Middle frontal gyrus (tissue), 1 donor: ENCODE results near the gene TTLL6.
"Not testable (repeated sequence)": the region's sequence is repeated elsewhere in the genome, so short reads cannot be mapped to it uniquely, and the experiment has no call there.

ENCODE experiments used
- DNase-seq: peaks from one replicate; pipeline ENCODE4 v3.0.0-alpha.2; 2015; ENCODE audit warnings: low spot score; ENCODE audit errors: extremely low spot score

TTLL6 gene

DNA sequence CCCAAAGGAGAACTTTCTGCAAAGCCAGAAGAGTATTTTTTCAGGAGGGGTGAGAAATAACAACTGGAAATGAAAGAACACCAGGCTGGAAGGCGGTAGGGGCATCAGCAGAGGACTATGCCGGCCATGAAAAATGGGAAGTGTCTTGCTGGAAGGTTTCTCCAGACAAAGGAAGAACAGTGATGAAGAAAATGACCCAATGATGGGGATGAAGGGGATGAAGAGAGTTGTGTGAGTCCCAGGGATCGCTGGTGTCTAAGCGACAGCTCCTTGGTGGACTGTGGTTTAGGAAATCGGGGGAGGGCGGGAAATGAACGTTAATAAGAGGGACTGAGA, 623 bp downstream of the TTLL6 start:
- no peak for DNase-seq

DNA sequence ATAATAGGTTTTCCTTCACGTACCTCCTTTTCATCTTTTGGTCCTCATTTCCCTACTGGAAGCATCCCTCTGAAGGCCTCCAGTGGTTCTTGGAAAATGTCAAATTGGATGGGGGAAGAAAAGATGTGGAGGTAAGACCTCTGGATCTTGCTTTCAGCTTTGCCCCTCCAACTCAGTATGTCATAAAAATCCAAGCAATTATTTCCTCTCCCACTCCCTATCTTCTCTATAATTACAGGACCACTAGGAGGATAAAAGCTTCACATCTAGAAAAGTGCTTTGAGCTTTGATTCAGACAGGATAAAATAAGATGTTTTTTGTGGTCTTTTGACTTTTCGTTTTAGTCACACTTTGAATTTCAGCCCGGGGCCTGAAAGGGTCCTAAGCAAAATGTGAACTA, 1.7 kb downstream of the TTLL6 start:
- no peak for DNase-seq

DNA sequence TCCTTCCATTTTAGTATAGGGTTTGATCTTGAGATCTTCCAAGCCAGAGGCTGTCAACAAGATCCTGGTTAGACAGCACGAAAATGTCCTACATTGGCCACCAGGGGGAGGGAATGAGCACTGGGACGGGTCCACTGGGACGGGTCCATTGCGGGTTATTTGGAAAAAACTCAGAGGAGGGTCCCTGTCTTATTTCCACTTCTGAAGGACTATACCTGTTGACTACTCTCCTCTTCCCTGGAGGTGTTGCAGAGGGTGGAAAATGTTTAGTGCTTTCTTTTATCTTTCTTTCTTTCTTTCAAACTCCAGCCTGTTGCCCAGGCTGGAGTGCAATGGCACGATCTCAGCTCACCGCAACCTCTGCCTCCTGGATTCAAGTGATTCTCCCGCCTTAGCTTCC, 2.5 kb downstream of the TTLL6 start:
- DNase-seq: no peak

DNA sequence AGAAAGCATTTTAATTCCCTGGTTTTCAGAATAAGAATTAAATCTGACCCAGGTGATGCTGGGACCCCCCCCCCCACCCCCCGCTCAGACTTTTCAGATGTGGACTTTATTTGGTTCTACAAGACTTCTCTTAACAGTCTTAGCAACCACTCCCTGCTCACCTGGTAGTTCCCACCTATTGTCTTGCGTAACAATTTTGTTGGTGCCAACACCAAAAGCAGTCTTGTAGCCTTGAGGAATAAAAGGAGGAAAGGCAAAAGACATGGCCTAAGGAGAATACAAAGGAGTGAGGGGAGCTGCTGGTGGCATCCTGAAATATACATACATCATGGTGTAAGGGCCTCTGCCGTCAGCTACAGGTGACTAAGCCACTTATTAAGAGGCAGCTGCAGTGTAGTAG, 5.0 kb downstream of the TTLL6 start:
- DNase-seq: no peak

DNA sequence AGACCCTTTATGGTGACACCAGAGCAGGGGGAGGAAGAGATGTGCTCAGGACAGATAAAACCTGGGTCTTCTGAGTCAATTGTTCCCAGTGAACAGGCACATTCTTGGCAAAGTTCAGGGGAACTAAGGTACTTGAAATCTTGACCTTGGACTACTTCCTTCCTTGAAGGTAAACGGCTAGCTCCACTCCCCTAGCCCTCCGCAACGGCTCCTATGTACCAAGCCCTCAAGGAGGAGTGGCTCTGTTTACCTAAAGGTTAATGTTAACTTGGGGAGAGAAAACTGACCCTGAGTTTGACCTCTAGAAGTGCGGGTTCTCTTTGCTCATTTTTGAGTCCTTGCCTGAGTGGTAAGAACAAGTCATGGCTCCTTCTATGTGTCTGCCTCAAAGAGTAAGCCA, 7.8 kb downstream of the TTLL6 start:
- DNase-seq: no peak

DNA sequence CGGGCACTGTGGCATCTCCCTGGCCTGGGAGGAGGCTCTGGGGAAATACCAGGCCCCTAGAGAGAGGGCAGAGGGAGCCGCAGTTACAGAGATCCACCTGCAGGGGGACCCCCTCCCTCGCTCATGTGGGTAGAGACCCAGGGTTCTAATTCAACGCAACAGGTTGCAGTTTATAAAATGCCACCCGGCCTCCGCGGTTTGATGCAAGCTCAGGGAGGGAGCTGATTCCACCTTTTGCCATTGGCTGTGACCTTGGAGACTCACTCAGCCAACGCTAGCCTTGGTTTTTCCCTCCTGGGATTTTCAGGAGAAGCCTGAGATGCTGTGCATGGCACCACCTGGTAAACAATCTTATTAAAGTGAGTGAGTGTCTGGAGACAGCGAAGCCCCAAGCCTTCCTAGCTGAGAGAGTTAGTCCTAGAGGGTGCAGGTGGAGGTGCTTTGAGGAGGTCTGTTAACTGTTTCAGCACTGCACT, 12.1 kb downstream of the TTLL6 start:
- DNase-seq: no peak

DNA sequence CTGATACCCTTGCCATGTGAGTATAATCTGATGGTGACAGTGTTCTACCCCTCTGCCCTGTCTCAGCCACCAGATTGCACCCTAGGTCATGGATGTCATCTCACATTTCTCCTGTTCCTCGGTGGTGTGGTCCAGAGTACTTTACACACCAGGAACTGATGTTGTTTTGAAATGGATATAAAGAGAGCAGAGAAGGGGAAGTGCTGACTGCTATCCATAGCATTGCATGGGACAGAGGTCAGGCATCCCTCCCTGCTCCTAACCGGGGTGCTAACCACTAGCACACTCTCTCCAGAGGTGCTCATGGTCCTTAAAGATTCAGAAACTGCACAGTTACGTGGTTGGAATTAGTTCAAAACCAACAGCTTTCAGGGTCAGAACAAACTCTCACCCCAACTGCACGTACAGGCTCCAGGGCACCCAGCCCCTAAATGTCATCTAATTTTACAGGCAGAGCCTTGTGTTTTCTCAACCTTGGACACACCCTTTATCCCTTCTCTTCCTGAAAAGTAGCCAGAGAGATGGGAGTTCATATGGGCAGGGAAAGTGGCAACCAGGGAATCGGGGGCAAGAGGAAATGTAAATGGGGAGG, 16.3 kb downstream of the TTLL6 start:
- DNase-seq: no peak

DNA sequence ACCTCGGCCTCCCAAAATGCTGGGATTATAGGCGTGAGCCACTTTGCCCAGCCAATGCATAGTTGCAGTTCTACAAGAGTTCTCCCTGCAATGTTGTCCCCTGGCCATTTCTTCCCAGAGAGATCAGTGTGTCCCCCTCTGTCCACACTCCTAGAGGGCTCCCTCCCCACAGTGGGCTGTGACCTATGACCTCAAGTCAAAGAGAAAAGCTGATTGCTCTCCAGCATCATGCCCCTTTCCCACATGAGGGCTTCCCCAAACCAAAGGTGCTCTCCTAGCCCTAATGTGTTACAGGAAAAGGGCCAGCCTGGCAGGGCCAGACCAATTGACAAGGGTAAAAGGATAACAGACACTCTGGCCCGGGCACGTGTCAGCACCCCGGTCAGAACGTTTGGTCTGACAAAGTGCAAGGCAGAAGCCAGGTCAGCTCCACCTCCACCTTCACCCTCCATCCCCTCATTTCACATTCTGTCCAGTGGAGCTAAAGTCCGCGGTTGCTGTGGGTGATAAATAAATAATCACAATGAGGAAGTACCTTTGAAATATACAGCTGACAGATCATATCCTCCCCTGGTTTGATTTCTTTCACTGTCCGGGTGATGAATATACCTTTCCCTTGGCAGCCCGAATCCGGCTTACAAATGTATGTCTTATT, 17.8 kb downstream of the TTLL6 start:
- no peak for DNase-seq

DNA sequence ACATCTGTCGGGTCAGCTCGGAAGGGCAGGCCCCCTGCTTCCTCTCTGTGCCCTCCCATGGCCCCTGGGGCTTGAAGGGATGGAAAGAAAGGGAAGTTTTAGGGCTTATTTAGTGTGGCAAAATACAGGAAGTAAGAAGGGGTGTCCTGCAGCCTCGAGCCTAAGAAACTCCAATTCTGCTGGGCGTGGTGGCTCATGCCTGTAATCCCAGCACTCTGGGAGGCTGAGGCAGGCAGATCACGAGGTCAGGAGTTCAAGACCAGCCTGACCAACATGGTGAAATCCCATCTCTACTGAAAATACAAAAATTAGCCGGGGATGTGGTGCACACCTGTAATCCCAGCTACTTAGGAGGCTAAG, 20.9 kb downstream of the TTLL6 start:
- DNase-seq: not testable (repeated sequence)

DNA sequence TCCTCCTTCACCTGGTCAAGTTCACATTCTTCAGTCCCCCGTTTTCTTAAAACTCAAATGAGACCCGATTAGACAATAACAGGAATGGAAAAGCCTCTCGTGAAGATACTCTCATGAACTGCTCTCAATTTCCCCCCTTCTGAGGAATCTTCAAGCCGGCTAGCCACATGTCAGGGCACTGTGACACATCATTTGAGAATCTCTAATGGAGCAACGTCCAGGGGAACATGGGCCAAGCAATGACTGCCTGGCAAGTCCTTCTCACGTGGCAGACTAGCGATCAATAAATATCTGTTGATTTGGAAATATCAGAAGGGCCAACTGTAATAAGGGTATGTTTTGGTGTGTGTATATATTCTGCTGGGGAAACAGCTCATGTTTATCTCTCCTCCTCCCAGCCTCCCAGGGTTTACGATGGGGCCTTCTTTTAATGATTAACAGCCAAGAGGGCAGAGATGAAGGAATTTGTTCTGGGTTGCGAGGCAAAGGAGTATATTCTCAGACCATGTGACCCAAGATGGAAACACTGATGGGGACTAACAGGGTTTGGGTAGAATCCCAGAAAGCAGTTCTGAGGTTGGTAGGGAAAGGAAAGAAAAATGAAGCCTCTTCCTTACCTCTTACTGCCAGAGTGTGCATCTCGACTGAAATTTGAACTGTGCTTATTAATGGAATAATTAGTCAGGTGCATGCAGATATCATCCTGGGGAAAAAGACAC, 21.4 kb downstream of the TTLL6 start:
- no peak for DNase-seq

DNA sequence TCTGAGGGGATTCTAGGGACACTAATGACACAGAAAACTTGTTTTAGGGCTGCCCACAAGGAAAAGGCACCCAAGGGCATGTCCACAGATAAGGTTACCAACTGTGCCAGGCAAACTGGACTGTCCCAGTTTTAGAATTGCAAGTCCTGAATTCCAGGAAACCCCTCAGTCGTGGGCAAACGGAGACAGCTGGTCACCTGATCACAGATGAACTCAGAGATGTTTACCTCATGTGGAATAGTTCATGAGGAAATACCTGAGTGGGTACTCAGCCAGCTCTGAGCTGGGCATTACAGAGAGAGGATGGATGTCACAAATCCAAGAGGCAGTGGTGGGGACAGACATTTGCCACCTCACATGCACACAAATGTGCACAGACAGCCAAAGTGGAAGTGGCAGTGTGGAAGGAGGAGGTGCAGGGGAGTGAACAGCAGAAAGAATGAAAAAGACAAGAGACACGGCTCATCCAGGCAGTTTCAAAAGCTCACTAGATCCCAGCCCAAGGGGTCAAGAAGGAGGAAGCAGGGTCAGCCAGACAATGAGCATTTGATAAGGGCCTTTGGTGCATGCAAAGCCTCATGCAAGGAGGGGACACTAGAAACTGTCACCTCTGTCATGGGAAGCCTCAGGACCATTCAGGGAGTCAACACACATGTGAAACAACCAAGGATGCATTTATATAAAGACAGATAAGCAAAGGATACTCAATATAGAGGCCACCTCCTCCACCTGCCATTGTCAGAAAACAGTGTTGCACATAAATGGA, 24.8 kb downstream of the TTLL6 start:
- no peak for DNase-seq

DNA sequence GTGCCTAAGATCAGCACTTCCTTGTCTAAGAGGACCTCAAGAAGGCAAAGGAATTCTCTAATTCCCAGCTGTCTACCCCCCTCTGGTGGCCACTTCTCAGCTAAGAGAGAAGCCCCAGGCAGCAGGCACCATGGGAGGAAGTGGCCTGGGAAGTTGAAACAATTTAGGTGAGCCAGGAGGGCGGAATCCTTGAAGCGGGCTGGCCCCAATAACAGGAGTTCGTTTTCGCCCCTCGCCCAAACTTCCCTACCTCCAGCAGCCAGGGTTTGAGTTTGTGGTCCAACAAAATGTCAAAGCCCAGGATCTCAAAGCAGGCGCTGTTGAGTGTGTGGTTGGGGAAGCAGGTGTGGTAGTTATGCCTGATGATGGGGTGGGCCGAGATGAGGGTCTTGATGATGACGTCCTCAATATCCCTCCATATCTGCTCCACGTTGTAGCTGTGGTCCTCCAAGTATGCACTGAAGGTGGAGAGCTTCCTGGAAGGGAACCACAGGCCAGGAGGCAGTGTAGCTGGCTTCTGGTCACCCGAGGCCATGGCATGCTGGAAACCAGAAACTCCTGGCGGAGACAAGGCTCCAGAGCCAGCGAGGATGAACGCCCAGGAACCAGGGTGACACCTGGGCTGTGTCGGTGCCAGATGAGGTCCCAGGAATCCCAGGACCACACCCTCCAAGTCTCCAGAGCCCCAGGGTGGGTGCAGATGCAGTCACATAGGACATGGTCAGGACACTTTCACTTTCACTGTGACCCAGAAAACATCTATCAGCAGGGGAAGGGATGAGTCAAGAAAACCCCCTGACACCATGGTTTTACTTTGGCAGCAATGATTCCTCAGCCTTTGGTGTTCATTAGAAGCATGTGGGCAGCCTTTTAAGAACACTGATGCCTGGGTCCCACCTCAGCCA, 25.6 kb downstream of the TTLL6 start:
- DNase-seq: peak; percentile 24

DNA sequence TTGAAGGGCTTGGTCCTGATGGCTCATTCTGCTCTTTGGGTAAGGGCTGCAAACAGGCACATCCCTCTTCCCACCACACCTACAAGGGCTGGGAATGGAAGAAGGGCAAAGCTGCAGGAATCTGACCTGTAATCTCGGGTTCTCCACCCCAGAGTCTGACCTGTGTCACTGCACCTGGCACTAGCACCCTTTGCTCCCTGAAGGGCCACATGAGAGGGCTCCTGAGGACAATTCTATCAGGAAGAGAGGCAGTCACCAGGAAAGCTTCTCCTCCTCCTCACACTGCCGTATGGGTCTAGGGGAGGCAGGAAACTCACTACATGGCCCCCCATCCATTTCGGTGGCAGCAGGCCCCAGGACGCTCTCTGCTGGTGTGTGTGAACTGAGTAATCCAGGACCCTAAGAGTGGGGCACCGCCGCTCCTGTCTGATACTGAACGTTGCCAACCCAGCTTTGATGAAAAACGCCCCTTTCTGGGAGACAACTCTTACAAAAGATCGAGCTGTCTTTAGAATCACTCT, 26.4 kb downstream of the TTLL6 start:
- DNase-seq: no peak

DNA sequence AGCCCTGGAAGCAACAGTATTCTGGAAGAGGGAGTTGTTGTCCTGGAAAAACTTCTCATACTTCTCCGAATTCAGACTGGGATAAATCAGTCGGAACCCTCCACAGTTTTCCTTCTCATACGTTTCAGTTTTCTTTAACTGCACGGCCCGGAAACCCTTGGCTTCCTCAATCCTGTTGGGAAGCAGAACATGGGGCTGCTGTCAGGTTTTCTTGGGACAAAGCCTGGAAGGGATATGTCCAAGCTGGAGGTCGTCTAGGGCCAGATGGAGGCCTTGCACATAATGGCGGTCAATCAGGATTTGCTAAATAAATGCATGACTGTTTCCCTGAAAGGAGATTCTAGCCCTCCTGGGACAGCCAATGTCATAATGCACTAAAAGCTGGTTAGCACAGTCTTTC, 29.2 kb downstream of the TTLL6 start:
- no peak for DNase-seq

DNA sequence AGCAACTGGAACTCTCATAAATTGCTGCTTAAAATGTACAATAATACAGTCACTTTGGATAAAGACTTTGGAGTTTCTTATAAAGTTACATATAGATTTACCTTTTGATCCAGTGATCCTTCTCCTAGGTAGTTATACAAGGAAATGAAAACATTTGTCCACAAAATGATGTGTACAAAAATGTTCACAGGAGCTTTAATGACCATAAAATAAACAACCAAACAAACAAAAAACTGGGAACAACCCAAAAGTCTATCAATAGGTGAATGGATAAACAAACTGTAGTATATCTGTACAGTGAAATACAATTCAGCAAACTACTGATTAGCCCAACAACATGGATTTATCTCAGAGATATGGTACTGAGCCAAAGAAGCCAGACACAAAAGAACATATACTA, 37.6 kb downstream of the TTLL6 start:
- DNase-seq: no peak

DNA sequence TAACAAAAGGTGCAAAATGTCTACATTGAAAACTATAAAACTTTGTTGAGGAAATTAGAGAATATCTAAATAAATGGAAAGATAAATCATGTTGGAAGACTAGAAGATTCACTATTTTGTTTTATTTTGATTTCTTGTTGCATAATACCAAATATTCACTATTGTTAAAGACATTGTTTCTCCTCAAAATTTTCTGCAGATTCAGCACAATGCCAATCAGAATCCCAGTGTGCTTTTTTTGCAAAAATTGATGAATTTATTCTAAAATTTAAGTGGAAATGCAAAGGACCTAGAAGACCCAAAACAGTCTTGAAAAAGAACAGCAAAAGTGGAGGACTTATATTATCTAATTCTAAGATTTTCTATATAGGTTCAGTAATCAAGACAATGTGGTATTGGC, 40.4 kb downstream of the TTLL6 start:
- DNase-seq: no peak

DNA sequence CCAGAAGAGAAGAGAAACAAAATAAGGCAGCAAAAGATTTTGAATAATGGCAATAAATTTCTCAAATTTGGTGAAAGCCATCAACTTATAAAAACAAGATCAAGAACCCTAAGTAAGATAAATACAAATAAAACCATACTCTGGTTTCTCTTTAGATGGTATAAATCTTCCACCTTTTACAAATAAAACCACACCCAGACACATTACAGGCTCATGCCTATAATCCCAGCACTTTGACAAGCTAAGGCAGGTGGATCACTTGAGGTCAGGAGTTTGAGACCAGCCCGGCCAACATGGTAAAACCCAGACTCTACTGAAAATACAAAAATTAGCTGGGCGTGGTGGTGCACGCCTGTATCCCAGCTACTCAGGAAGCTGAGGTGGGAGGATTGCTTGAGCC, 43.8 kb downstream of the TTLL6 start:
- no peak for DNase-seq

DNA sequence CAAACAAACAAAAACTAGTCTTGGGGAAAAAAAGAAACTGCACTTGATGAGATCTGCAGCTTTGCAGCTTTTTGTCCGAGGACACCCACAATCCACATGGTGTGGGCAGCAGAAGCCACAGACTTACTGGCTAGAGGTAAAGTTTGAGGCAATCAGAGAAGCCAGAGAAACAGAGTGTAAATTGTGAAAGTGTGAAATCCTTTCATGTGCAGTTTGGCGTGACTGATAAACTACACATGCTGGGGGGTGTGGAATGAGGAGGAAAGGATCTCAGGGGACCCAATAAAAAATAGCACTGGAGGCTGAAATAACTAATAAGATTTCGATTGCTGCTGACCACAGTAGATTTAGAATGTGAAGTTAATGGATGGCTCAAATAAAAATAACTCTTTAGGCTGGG, 46.1 kb downstream of the TTLL6 start:
- no peak for DNase-seq

DNA sequence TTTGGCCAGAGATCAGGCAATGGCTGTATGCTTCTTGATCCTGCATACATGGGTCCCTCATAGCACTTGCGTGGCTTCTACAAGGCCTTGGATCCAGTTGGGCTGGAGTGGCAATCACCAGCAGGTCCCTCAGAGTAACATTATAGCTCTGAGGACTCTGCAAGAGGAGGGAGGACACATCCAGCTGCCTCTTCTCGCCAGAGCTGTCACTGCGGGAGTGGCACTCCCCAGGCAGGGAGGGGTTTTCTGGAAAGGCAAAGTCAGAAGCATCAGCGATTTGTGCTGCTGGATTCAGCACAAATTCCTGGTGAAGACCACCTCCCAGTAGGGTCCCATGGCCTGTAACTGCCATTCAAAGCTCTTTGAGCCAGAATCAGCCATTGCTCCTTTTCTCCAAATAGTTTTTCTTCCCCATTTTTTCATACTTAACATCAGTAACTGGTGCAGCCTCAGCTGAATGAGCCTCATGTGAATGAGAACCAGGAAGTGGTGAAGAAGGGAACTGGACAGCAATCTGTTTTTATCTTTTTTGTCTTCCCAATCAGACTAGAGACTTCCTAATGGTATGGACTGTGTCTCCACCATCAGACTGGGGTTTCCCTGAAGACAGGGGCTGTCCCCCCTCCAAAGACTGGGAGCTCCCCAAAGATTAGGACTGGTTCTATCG, 47.9 kb downstream of the TTLL6 start:
- no peak for DNase-seq

DNA sequence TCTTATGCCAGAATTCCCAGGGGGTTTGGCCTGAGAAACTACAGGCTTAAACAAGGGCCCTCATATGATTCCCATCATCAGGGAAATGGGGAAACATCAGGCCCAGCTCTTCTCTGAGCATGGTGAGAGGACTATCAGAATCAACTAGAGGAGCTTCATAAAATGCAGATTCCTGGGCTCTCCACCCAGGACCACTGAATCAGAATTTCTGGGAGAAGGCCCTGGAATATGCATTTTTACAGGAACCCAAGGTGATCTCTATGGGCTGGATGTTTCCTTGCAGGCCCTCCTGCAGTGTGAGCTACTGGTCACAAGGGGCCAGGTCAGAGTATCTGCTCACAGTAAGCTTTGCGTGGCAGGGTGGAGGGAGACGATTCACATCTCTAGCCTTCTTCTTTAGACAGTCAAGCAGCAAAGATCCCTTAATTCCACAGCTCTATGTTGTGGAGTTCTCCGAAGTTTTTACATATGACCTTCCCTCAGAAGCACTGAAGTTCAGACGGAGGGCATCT, 49.7 kb downstream of the TTLL6 start:
- no peak for DNase-seq
